Measurements from ENCODE around the gene HIPK3.
"Not testable (repeated sequence)": the region's sequence is repeated elsewhere in the genome, so short reads cannot be mapped to it uniquely, and the experiment has no call there.

Gene HIPK3

DNA sequence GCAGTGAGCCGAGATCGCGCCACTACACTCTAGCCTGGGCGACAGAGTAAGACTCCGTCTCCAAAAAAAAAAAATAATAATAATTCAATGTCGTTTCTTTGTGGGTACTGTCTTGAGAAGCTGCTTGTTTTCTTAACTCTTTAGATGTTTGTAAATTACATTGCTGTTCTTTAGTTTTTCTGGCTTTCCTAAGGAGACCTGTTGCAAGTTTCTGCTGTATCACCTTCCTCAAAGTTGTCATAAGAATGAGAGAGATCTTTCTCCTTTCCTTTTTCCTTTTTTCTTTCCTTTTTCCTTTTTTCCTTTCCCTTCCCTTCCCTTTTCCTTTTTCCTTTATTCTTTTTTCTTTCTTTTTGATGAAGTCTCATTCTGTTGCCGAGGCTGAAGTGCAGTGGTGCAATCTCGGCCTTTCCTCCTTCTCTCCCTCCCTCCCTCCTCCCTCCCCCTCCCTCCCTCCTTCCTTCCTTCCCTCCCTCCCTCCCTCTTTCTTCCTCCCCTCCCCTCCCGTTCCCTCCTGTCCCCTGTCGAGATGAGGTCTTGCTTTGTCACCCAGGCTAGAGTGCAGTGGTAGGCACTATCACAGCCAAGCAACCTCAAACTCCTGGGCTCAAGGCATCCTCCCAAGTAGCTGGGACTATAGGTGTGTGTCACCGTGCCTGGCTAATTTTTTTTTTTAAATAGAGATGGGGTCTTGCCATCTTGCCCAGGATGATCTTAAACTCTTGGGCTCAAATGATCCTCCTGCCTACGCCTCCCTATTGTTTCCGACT lies 15.3 kb downstream of the HIPK3 start:
- no peak overlapping the region for H3K4me3 Mint-ChIP-seq
- H3K27ac Mint-ChIP-seq = no peak overlapping the region
- ATAC-seq (no peak), DNase-seq (no peak)
- H3K27me3 Mint-ChIP-seq = no peaks in the 10 kb centered on the region
- peaks cover 30% of the 10 kb centered on the region for H3K4me1 Mint-ChIP-seq
- H3K9me3 Mint-ChIP-seq = no peaks in the 10 kb centered on the region

- H3K4me3 Mint-ChIP-seq = no peak overlapping the region
- DNase-seq (no peak), ATAC-seq (no peak)
- peaks cover 40% of the 10 kb centered on the region for H3K4me1 Mint-ChIP-seq
- H3K27me3 Mint-ChIP-seq = no peaks in the 10 kb centered on the region
- H3K9me3 Mint-ChIP-seq = peaks cover 0 to 4% of the 10 kb centered on the region in 2 donors
- no peak overlapping the region for H3K27ac Mint-ChIP-seq
These were observed 16.5 kb downstream of the HIPK3 start for GRCh38 chr11:33273656-33274055.

- no peak overlapping the region for H3K4me3 Mint-ChIP-seq
- no peak for DNase-seq
- no peak for ATAC-seq
- peaks cover 0 to 4% of the 10 kb centered on the region in 2 donors for H3K9me3 Mint-ChIP-seq
- H3K27me3 Mint-ChIP-seq = no peaks in the 10 kb centered on the region
- no peak overlapping the region for H3K27ac Mint-ChIP-seq
- peaks cover 23% of the 10 kb centered on the region for H3K4me1 Mint-ChIP-seq
These were observed 23.2 kb downstream of the HIPK3 start for GRCh38 chr11:33280411-33280810.

GRCh38 chr11:33281758-33282157 lies 24.6 kb downstream of the HIPK3 start:
- peaks cover 23% of the 10 kb centered on the region for H3K4me1 Mint-ChIP-seq
- H3K27me3 Mint-ChIP-seq = no peaks in the 10 kb centered on the region
- ATAC-seq (no peak), DNase-seq (no peak)
- no peak overlapping the region for H3K27ac Mint-ChIP-seq
- no peak overlapping the region for H3K4me3 Mint-ChIP-seq
- H3K9me3 Mint-ChIP-seq = peaks cover 0 to 4% of the 10 kb centered on the region in 2 donors

- H3K4me3 Mint-ChIP-seq = no peak overlapping the region
- peaks cover 6% of the 10 kb centered on the region for H3K4me1 Mint-ChIP-seq
- H3K27me3 Mint-ChIP-seq = no peaks in the 10 kb centered on the region
- ATAC-seq (no peak), DNase-seq (no peak)
- H3K9me3 Mint-ChIP-seq = no peaks in the 10 kb centered on the region
- no peak overlapping the region for H3K27ac Mint-ChIP-seq
These were observed 27.6 kb downstream of the HIPK3 start for GRCh38 chr11:33284818-33285217.

- Mint-ChIP-seq H3K27me3 (no peaks in the 10 kb centered on the region), H3K27ac (no peak overlapping the region), H3K4me3 (no peak overlapping the region), H3K4me1 (peaks cover 7% of the 10 kb centered on the region), H3K9me3 (no peaks in the 10 kb centered on the region)
- no peak for DNase-seq
- ATAC-seq = no peak
These were observed 33.1 kb downstream of the HIPK3 start for GRCh38 chr11:33290319-33290718.

GRCh38 chr11:33291004-33291777 lies 34.0 kb downstream of the HIPK3 start:
- ATAC-seq = no peak
- no peaks in the 10 kb centered on the region for H3K9me3 Mint-ChIP-seq

GRCh38 chr11:33292311-33292710 lies 35.1 kb downstream of the HIPK3 start:
- Mint-ChIP-seq H3K27me3 (no peaks in the 10 kb centered on the region), H3K4me3 (no peak overlapping the region), H3K4me1 (peaks cover 22% of the 10 kb centered on the region), H3K27ac (no peak overlapping the region), H3K9me3 (peaks cover 0 to 4% of the 10 kb centered on the region in 2 donors)
- no peak for ATAC-seq
- no peak for DNase-seq

More at GRCh38 chr11:33291004-33291777, 34.0 kb downstream of the HIPK3 start:
- Mint-ChIP-seq H3K27me3 (no peaks in the 10 kb centered on the region), H3K27ac (no peak overlapping the region), H3K4me3 (no peak overlapping the region), H3K4me1 (peaks cover 15% of the 10 kb centered on the region)
- DNase-seq = no peak

DNA sequence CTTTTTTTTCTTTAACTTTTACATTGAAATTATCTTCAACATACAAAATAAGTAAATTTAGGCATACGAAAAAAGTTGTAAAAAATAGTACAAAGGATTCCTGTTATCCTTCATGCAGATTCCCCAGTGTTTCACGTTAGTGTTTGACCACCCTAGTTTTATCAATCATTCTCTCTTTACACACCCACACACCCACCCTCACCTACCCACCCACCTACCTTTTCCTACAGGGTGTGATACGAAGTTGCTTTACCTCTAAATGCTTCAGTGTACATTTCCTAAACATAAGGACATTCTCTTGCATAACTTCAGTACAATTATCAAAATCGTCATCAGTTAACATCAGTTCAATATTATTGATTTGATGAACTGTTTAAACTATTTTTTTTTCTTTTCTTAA lies 37.0 kb downstream of the HIPK3 start:
- Mint-ChIP-seq H3K4me3 (no peak overlapping the region), H3K27ac (no peak overlapping the region), H3K9me3 (peaks cover 0 to 4% of the 10 kb centered on the region in 2 donors), H3K4me1 (peaks cover 22% of the 10 kb centered on the region), H3K27me3 (no peaks in the 10 kb centered on the region)
- ATAC-seq (no peak), DNase-seq (no peak)

GRCh38 chr11:33294797-33295196 lies 37.6 kb downstream of the HIPK3 start:
- H3K27me3 Mint-ChIP-seq = no peaks in the 10 kb centered on the region
- no peak overlapping the region for H3K27ac Mint-ChIP-seq
- no peak overlapping the region for H3K4me3 Mint-ChIP-seq
- no peak for DNase-seq
- no peak for ATAC-seq
- H3K4me1 Mint-ChIP-seq = peaks cover 22% of the 10 kb centered on the region
- peaks cover 0 to 4% of the 10 kb centered on the region in 2 donors for H3K9me3 Mint-ChIP-seq

DNA sequence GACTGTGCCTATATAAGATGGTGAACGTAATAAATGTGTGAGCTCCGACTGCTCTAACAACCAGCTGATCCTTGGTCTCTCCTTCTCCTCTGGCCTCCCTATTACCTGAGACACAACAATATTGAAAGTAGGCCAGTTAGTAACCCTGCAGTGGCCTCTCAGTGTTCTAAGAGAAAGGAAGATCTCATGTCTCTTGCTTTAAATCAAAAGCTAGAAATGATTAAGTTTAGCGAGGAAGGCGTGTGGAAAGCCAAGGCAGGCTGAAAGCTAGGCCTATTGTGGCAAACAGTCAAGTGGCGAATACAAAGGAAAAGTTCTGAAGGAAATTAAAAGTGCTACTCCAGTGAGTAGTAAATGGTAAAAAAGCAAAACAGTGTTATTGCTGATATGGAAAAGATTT lies 39.5 kb downstream of the HIPK3 start:
- no peak for ATAC-seq
- no peaks in the 10 kb centered on the region for H3K27me3 Mint-ChIP-seq
- H3K4me3 Mint-ChIP-seq = no peak overlapping the region
- H3K27ac Mint-ChIP-seq = no peak overlapping the region
- peaks cover 22% of the 10 kb centered on the region for H3K4me1 Mint-ChIP-seq
- DNase-seq = no peak
- peaks cover 0 to 4% of the 10 kb centered on the region in 2 donors for H3K9me3 Mint-ChIP-seq

DNA sequence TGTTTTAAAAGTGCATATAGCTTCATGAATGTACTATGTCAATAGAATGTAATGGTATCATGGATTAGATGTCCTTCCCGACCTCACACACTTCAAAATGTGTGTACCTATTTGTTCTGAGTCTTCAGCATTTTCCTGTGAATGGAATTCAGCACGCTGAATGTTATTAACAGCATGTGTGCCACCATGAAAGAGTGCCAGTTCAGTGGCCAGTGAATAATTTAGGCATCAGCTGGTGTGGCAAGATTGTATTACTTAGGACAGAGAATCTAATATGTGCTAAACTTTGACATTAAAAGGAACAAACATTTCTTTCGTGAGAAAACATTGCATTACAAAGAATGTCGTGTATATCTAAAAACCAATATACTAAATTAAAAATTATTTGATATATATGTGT lies 46.4 kb downstream of the HIPK3 start:
- Mint-ChIP-seq H3K27ac (no peak overlapping the region), H3K9me3 (no peaks in the 10 kb centered on the region), H3K27me3 (no peaks in the 10 kb centered on the region), H3K4me3 (no peak overlapping the region), H3K4me1 (peaks cover 13% of the 10 kb centered on the region)
- no peak for DNase-seq
- no peak for ATAC-seq

DNA sequence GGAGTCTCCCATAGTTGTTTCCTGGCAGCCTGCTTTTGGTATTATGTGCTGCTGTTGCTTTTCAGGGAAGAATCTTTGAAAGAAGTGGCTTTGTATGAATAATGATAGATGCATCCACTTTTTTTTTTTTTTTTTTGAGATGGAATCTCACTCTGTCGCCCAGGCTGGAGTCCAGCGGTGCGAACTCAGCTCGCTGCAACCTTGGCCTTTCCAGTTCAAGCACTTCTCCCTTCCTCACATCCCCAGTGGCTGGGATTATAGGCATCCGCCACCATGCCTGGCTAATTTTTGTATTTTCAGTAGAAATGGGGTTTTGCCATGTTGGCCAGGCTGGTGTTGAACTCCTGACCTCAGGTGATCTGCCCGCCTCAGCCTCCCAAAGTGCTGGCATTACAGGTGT lies 49.6 kb downstream of the HIPK3 start:
- not testable (repeated sequence) for ATAC-seq, H3K27me3 Mint-ChIP-seq, H3K27ac Mint-ChIP-seq, DNase-seq, H3K4me3 Mint-ChIP-seq, H3K9me3 Mint-ChIP-seq
- H3K4me1 Mint-ChIP-seq = peaks cover 40% of the 10 kb centered on the region

DNA sequence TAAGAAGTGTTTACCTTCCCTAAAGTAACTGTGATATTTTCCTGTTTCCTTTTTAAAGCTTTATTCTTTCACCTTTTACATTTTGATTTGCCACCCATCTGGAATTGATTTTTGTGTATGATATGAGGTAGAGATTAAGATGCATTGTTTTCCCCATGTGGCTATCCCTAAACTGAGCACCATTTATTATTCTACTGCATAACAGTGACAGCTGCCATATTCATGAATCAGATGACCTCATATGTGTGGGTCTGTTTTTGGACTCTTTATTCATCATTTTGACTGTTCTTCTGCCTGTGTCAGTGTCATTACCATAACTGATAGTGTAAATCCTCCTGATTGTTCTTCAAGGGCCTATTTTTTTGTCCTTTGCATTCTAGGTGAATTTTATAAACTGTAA lies 50.8 kb downstream of the HIPK3 start:
- Mint-ChIP-seq H3K9me3 (no peaks in the 10 kb centered on the region), H3K27ac (no peak overlapping the region), H3K4me3 (no peak overlapping the region), H3K27me3 (no peaks in the 10 kb centered on the region), H3K4me1 (peaks cover 40% of the 10 kb centered on the region)
- no peak for ATAC-seq
- no peak for DNase-seq

GRCh38 chr11:33309118-33309517 lies 51.9 kb downstream of the HIPK3 start:
- H3K4me1 Mint-ChIP-seq = peaks cover 40% of the 10 kb centered on the region
- DNase-seq (no peak), ATAC-seq (no peak)
- H3K9me3 Mint-ChIP-seq = no peaks in the 10 kb centered on the region
- H3K27me3 Mint-ChIP-seq = no peaks in the 10 kb centered on the region
- no peak overlapping the region for H3K27ac Mint-ChIP-seq
- H3K4me3 Mint-ChIP-seq = no peak overlapping the region

DNA sequence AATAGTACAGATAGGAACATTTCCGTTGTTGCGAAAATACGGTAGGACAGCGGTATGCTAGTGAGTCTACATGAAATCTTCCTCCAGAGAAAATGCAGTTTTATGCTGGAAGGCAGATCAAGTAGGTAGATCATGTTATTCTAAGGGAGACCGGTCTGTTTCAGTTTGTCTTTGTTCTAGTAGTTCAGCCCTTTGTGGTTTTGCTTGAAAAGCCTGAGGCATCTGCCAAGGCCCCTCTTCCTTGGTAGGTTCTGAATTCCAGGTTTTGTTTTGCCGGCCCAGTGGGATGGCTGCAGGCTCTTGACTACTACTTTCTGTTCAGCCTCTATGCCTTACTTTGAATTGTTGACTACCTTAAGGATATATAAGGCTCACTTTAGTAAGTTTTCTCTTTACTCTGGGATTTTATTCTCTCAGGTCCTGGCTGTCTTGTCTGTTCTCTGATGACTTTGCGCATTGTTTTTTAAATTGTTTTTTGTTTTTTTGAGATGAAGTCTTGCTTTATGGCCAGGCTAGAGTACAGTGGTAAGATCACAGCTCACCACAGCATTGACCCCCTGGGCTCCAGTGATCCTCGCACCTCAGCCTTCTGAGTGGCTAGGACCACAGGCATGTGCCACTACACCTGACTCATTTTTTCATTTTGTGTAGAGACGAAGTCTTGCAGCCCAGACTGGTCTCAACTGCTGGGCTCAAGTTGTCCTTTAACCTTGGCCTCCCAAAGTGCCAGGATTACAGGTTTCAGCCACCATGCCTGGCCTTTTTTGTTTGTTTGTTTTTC lies 53.7 kb downstream of the HIPK3 start:
- ATAC-seq (no peak), DNase-seq (no peak)
- H3K9me3 Mint-ChIP-seq = no peaks in the 10 kb centered on the region
- no peak overlapping the region for H3K4me3 Mint-ChIP-seq
- H3K27ac Mint-ChIP-seq = peak overlapping the region in 1 of 2 donors; percentile 14
- H3K27me3 Mint-ChIP-seq = no peaks in the 10 kb centered on the region
- peaks cover 40% of the 10 kb centered on the region for H3K4me1 Mint-ChIP-seq
